HCT116 (cell line): ENCODE measurements around the gene SCG5. TPM values are rescaled to one million over a fixed set of nuclear protein-coding genes. Genes with fewer than 3 reads are reported as not detected.

Experiments
- ATAC-seq: fragments of 200-7000 bp; cut with Tn5 transposase; 2 replicates; pipeline ENCODE4 v1.9.1; 2020; ENCODE audit warnings: mild to moderate bottlenecking, moderate library complexity
- BruUV-seq: library from RNA; stranded (reverse); fragments of 400-500 nt; replicated peaks from 2 replicates; lab custom pipeline; 2021; lab: Mats Ljungman, UMichigan
- CTCF ChIA-PET: fragments of 300-600 bp; sonication (Branson Sonifier 250); formaldehyde crosslinking; loops from one replicate; lab custom pipeline; 2021; ENCODE audit warnings: antibody characterized with exemption; lab: Charles Lee
- POLR2A ChIA-PET: fragments of 300-600, 350-600 bp; sonication (Branson Sonifier 250); formaldehyde crosslinking; loops from one replicate; lab custom pipeline; 2021; ENCODE audit warnings: antibody characterized with exemption; lab: Charles Lee
- RAD21 ChIA-PET, 2 experiments: fragments of 300-600 bp; sonication (Branson Sonifier 250); formaldehyde crosslinking; loops; one replicate each; lab custom pipeline; 2023; ENCODE audit warnings: low total read pairs in 2 of 2; ENCODE audit not compliant: uncharacterized antibody in 2 of 2, unreplicated experiment in 2 of 2, low non-redundant PET in 1 of 2; lab: Charles Lee
- DNase-seq: peaks from one replicate; pipeline ENCODE4 v3.0.0-alpha.2; 2010; ENCODE audit warnings: low read depth, low spot score
- H2AFZ ChIP-seq: fragments of 200-600 bp; shearing (Covaris generic), sonication (generic); 2 replicates; pipeline ENCODE4 v1.6.1; 2017; ENCODE audit warnings: low read depth, mixed run types, mixed read lengths, antibody characterized with exemption, low read length; ENCODE audit not compliant: poor library complexity, severe bottlenecking
- H3K27ac ChIP-seq: 2 replicates; pipeline ENCODE4 v1.5.1; 2012; ENCODE audit warnings: low read depth, low read length
- H3K27me3 ChIP-seq: fragments of 200-600 bp; sonication (generic); 2 replicates; pipeline ENCODE4 v1.6.1; 2016; ENCODE audit warnings: mixed run types, low read length, mixed read lengths; ENCODE audit not compliant: insufficient read depth
- H3K36me3 ChIP-seq, 2 experiments: fragments of 200-500 bp in 1 of 2; fragments of 200-600 bp in 1 of 2; sonication (Bioruptor generic) in 1 of 2; sonication (generic) in 1 of 2; 2 replicates each; pipeline versions ENCODE4 v1.5.1 to v1.6.1; 2014 to 2016; ENCODE audit warnings: low read length in 2 of 2, inconsistent platforms in 1 of 2, mixed read lengths in 1 of 2, mixed run types in 1 of 2; ENCODE audit not compliant: insufficient read depth in 2 of 2, control insufficient read depth in 1 of 2
- H3K4me1 ChIP-seq, 2 experiments: fragments of 200-600 bp in 1 of 2; sonication (generic) in 1 of 2; 2 replicates each; pipeline versions ENCODE4 v1.5.1 to v1.6.1; 2012 to 2017; ENCODE audit warnings: low read length in 2 of 2, inconsistent platforms in 1 of 2, mild to moderate bottlenecking in 1 of 2, mixed read lengths in 1 of 2, mixed run types in 1 of 2, moderate library complexity in 1 of 2; ENCODE audit not compliant: insufficient read depth in 2 of 2, control insufficient read depth in 1 of 2
- H3K4me2 ChIP-seq: fragments of 200-600 bp; sonication (generic); 2 replicates; pipeline ENCODE4 v1.6.1; 2017; ENCODE audit warnings: mixed run types, low read length, mixed read lengths
- H3K4me3 ChIP-seq, 2 experiments: fragments of 200-600 bp in 1 of 2; sonication (generic) in 1 of 2; replicated peaks in 1 of 2; 2 replicates each; pipeline ENCODE4 v1.5.1; 2011 to 2016; ENCODE audit warnings: low read length in 2 of 2, control low read depth in 1 of 2, low read depth in 1 of 2, mild to moderate bottlenecking in 1 of 2, mixed read lengths in 1 of 2, mixed run types in 1 of 2
- H3K79me2 ChIP-seq: fragments of 200-600 bp; sonication (generic); 2 replicates; pipeline ENCODE4 v1.6.1; 2017; ENCODE audit warnings: mild to moderate bottlenecking, mixed run types, low read length, moderate library complexity, mixed read lengths; ENCODE audit not compliant: insufficient read depth
- H3K9ac ChIP-seq: fragments of 200-600 bp; sonication (generic); 2 replicates; pipeline ENCODE4 v1.6.1; 2016; ENCODE audit warnings: low read length, mixed read lengths
- H3K9me2 ChIP-seq: fragments of 200-600 bp; sonication (generic), shearing (Covaris generic); 2 replicates; pipeline ENCODE4 v1.6.1; 2017; ENCODE audit warnings: mixed run types, mild to moderate bottlenecking, moderate library complexity; ENCODE audit not compliant: insufficient read depth
- H3K9me3 ChIP-seq, 2 experiments: fragments of 200-500 bp in 1 of 2; fragments of 200-600 bp in 1 of 2; sonication (Bioruptor generic) in 1 of 2; sonication (generic) in 1 of 2; 2 replicates each; pipeline ENCODE4 v1.6.1; 2014 to 2017; ENCODE audit warnings: low read length in 2 of 2, mixed read lengths in 2 of 2, inconsistent platforms in 1 of 2, low read depth in 1 of 2, mild to moderate bottlenecking in 1 of 2, mixed run types in 1 of 2, moderate library complexity in 1 of 2; ENCODE audit not compliant: control insufficient read depth in 1 of 2, insufficient read depth in 1 of 2
- H4K20me1 ChIP-seq: fragments of 200-600 bp; sonication (generic), shearing (Covaris generic); 2 replicates; pipeline ENCODE4 v1.6.1; 2017; ENCODE audit warnings: mixed run types, mild to moderate bottlenecking, moderate library complexity; ENCODE audit not compliant: insufficient read depth
- ATF3 ChIP-seq: IDR thresholded peaks from 2 replicates; pipeline ENCODE4 v1.6.1; 2012
- CTCF ChIP-seq, 3 experiments: fragments of 200-600 bp in 1 of 3; sonication (generic) in 1 of 3; IDR thresholded peaks in 2 of 3; conservative IDR thresholded peaks in 1 of 3; 2 replicates each; pipeline ENCODE4 v1.5.1; 2012 to 2017; ENCODE audit warnings: low read depth in 2 of 3, low read length in 2 of 3, antibody characterized with exemption in 1 of 3, borderline replicate concordance in 1 of 3, control low read depth in 1 of 3, mild to moderate bottlenecking in 1 of 3, mixed read lengths in 1 of 3, mixed run types in 1 of 3, moderate library complexity in 1 of 3; ENCODE audit not compliant: insufficient read depth in 1 of 3
- ELF1 ChIP-seq: IDR thresholded peaks from 2 replicates; pipeline ENCODE4 v1.6.1; 2012; ENCODE audit warnings: low read depth, borderline replicate concordance
- EZH2phosphoT487 ChIP-seq: fragments of 200-600 bp; IDR thresholded peaks from 2 replicates; pipeline ENCODE4 v1.6.1; 2018; ENCODE audit warnings: antibody characterized with exemption, borderline replicate concordance
- SP1 ChIP-seq: IDR thresholded peaks from 2 replicates; pipeline ENCODE4 v1.6.1; 2012; ENCODE audit warnings: low read depth
- SRF ChIP-seq: IDR thresholded peaks from 2 replicates; pipeline ENCODE4 v1.6.1; 2012; ENCODE audit warnings: low read depth
- TCF7L2 ChIP-seq: IDR thresholded peaks from 2 replicates; pipeline ENCODE4 v1.7.0; 2011; ENCODE audit warnings: borderline replicate concordance, inconsistent platforms; ENCODE audit not compliant: insufficient read depth, insufficient read length; ENCODE audit errors: extremely low read depth
- YY1 ChIP-seq: IDR thresholded peaks from 2 replicates; pipeline ENCODE4 v1.6.1; 2011; ENCODE audit warnings: low read length, low read depth, moderate library complexity, mild to moderate bottlenecking; ENCODE audit not compliant: insufficient replicate concordance; ENCODE audit errors: extremely low read depth
- intact Hi-C: fragments of 100-400 bp; cut with micrococcal nuclease; formaldehyde crosslinking; loops from 2 replicates; pipeline ENCODE4 v1.10.0; 2022
- total RNA-seq: library from RNA; stranded (reverse); gene quantifications from one replicate; pipeline ENCODE4 v1.2.1, GENCODE V29; 2021; ENCODE audit not compliant: unreplicated experiment

The SCG5 gene
- total RNA-seq, 1 experiment from 2014 or later: 1.7 TPM

- H3K27me3 ChIP-seq: no peaks in the 10 kb centered on the region
- H3K4me2 ChIP-seq: no peak overlapping the region
- intact Hi-C loops: no loop called here
- no peak overlapping the region for H2AFZ ChIP-seq
- no peak overlapping the region for H3K4me3 ChIP-seq
- H3K27ac ChIP-seq: no peak overlapping the region
- H3K9me3 ChIP-seq: no peaks in the 10 kb centered on the region
- H3K9ac ChIP-seq: no peak overlapping the region
- ChIA-PET CTCF (interaction anchor here (3.6 kb wide), 1 partner anchor 8 kb away, joined by 15 read pairs; no protein-coding TSS in a partner anchor), POLR2A (no interaction called here), RAD21 (no interaction called here)
- no peak for ATAC-seq
- no peaks in the 10 kb centered on the region for H3K4me1 ChIP-seq
- no TSS peak for BruUV-seq
- H3K9me2 ChIP-seq: no peaks in the 10 kb centered on the region
- DNase-seq: no peak
- H3K36me3 ChIP-seq: peaks cover 0 to 4% of the 10 kb centered on the region in 2 experiments; a peak in 2 of 4 replicates
- no peak for TF ChIP-seq TCF7L2
- no peak for TF ChIP-seq CTCF (IDR thresholded peaks at IDR 0.05 in 2 of 3, conservative IDR thresholded peaks at IDR 0.05 in 1 of 3; ENCODE audit: borderline replicate concordance in 1 of 3, insufficient read depth in 1 of 3, low read depth in 2 of 3, low read length in 2 of 3)
- TF ChIP-seq ELF1: no peak
- TF ChIP-seq EZH2phosphoT487: no peak
- TF ChIP-seq ATF3: no peak
- TF ChIP-seq SRF: no peak
- no peak for TF ChIP-seq YY1
- no peak for TF ChIP-seq SP1
- H3K79me2 ChIP-seq: no peaks in the 10 kb centered on the region
- H4K20me1 ChIP-seq: no peaks in the 10 kb centered on the region
Observed at GRCh38 chr15:32657198-32657883, 15.8 kb downstream of the SCG5 start.
